ENCODE data around the gene KAZN. TPM values are rescaled to one million over a fixed set of nuclear protein-coding genes. Genes with fewer than 3 reads are reported as not detected.

KAZN gene
- total and polyA plus RNA-seq, 2 experiments from 2014 or later, result 7.9 to 15.6 TPM

GRCh38 chr1:14930247-14930965 is 331.9 kb downstream of the KAZN start:
- TF ChIP-seq CTCF (IDR thresholded peaks at IDR 0.05; ENCODE audit: poor library complexity), result no peak
- no peak for TF ChIP-seq EZH2phosphoT487 (IDR thresholded peaks at IDR 0.05; ENCODE audit: low read depth, severe bottlenecking, unreplicated experiment)
- no peak for TF ChIP-seq EZH2 (IDR thresholded peaks at IDR 0.05; ENCODE audit: borderline replicate concordance)
- DNase-seq (ENCODE audit: low spot score), result no peak
- Histone ChIP-seq H3K9me3 (ENCODE audit: low read depth) (no peaks in the 10 kb centered on the region), H3K4me2 (peak overlapping the region; percentile 66), H3K27ac (peak overlapping the region; percentile 83), H2AFZ (no peak overlapping the region), H3K9me2 (replicated peaks; ENCODE audit: insufficient read depth) (no peaks in the 10 kb centered on the region), H4K20me1 (ENCODE audit: insufficient read depth, poor library complexity, severe bottlenecking) (peaks cover 2% of the 10 kb centered on the region), H3K36me3 (replicated peaks; ENCODE audit: insufficient read depth, low read depth) (no peaks in the 10 kb centered on the region), H3K4me3 (no peak overlapping the region), H3K4me1 (ENCODE audit: insufficient read depth) (peaks cover 35% of the 10 kb centered on the region), H3K79me2 (peaks cover 50% of the 10 kb centered on the region), H3K27me3 (no peaks in the 10 kb centered on the region)
- 72% methylated on average over 15 of the region's 15 CpGs for WGBS (ENCODE audit: low lambda C conversion rate, missing lambda C conversion rate)

- peaks cover 32% of the 10 kb centered on the region for H3K4me1 ChIP-seq (ENCODE audit: insufficient read depth)
- no peaks in the 10 kb centered on the region for H3K36me3 ChIP-seq (replicated peaks; ENCODE audit: insufficient read depth, low read depth)
- no peaks in the 10 kb centered on the region for H4K20me1 ChIP-seq (ENCODE audit: insufficient read depth, poor library complexity, severe bottlenecking)
- H3K79me2 ChIP-seq, result peaks cover 36% of the 10 kb centered on the region
- no peak overlapping the region for H3K27ac ChIP-seq
- no peaks in the 10 kb centered on the region for H3K9me3 ChIP-seq (ENCODE audit: low read depth)
- WGBS (ENCODE audit: low lambda C conversion rate, missing lambda C conversion rate), result 88% methylated on average over 18 of the region's 18 CpGs
- no peaks in the 10 kb centered on the region for H3K9me2 ChIP-seq (replicated peaks; ENCODE audit: insufficient read depth)
- no peak for DNase-seq (ENCODE audit: low spot score)
- TF ChIP-seq EZH2 (IDR thresholded peaks at IDR 0.05; ENCODE audit: borderline replicate concordance), result no peak
- TF ChIP-seq EZH2phosphoT487 (IDR thresholded peaks at IDR 0.05; ENCODE audit: low read depth, severe bottlenecking, unreplicated experiment), result no peak
- TF ChIP-seq CTCF (IDR thresholded peaks at IDR 0.05; ENCODE audit: poor library complexity), result no peak
- no peaks in the 10 kb centered on the region for H3K27me3 ChIP-seq
- H3K4me3 ChIP-seq, result no peak overlapping the region
- no peak overlapping the region for H2AFZ ChIP-seq
- no peak overlapping the region for H3K4me2 ChIP-seq
These were observed 333.7 kb downstream of the KAZN start for GRCh38 chr1:14932034-14932638.

DNA sequence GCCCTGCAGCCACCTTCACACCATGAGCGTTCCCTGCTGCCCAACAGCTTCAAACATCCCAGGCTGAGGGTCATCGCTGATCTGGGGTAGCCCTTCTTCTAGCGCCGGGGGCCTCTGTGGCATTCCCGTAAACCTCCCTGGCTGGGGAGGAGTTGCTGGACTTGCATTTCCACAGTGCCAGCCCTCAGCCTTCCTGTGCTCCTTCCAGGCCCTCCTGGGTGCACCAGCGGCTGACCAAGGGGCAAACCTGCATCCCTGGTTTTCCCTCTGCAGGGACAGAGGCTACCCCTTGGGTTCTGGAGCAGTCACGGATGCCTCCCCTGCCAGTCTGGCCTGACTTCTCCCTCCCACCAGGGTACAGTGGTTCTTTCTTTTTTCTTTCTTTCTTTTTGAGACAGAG is 336.4 kb downstream of the KAZN start:
- no peaks in the 10 kb centered on the region for H4K20me1 ChIP-seq (ENCODE audit: insufficient read depth, poor library complexity, severe bottlenecking)
- no peak overlapping the region for H3K4me2 ChIP-seq
- no peaks in the 10 kb centered on the region for H3K9me2 ChIP-seq (replicated peaks; ENCODE audit: insufficient read depth)
- no peaks in the 10 kb centered on the region for H3K9me3 ChIP-seq (ENCODE audit: low read depth)
- no peak for DNase-seq (ENCODE audit: low spot score)
- peaks cover 27% of the 10 kb centered on the region for H3K4me1 ChIP-seq (ENCODE audit: insufficient read depth)
- peaks cover 35% of the 10 kb centered on the region for H3K79me2 ChIP-seq
- H3K36me3 ChIP-seq (replicated peaks; ENCODE audit: insufficient read depth, low read depth), result no peaks in the 10 kb centered on the region
- H2AFZ ChIP-seq, result no peak overlapping the region
- H3K4me3 ChIP-seq, result no peak overlapping the region
- no peaks in the 10 kb centered on the region for H3K27me3 ChIP-seq
- 85% methylated on average over 7 of the region's 7 CpGs for WGBS (ENCODE audit: low lambda C conversion rate, missing lambda C conversion rate)
- no peak overlapping the region for H3K27ac ChIP-seq
- TF ChIP-seq EZH2phosphoT487 (IDR thresholded peaks at IDR 0.05; ENCODE audit: low read depth, severe bottlenecking, unreplicated experiment) (no peak), EZH2 (IDR thresholded peaks at IDR 0.05; ENCODE audit: borderline replicate concordance) (no peak), CTCF (IDR thresholded peaks at IDR 0.05; ENCODE audit: poor library complexity) (no peak)
